OCI-LY7 (cell line): ENCODE results near the gene DLGAP1.

Experiments used
- EZH2phosphoT487 ChIP-seq: fragments of 200-600 bp; sonication (generic); IDR thresholded peaks from 2 replicates; pipeline ENCODE4 v1.6.1; 2018; ENCODE audit warnings: low read depth, borderline replicate concordance, mild to moderate bottlenecking, mixed run types, antibody characterized with exemption, low read length, moderate library complexity, mixed read lengths
- TF ChIP-seq, protein P1 (sequence below): fragments of 200-600 bp; sonication (generic); conservative IDR thresholded peaks from 2 replicates; pipeline ENCODE4 v1.5.1; 2014; ENCODE audit warnings: mild to moderate bottlenecking, antibody characterized with exemption, low read length, moderate library complexity, mixed read lengths

DNA sequence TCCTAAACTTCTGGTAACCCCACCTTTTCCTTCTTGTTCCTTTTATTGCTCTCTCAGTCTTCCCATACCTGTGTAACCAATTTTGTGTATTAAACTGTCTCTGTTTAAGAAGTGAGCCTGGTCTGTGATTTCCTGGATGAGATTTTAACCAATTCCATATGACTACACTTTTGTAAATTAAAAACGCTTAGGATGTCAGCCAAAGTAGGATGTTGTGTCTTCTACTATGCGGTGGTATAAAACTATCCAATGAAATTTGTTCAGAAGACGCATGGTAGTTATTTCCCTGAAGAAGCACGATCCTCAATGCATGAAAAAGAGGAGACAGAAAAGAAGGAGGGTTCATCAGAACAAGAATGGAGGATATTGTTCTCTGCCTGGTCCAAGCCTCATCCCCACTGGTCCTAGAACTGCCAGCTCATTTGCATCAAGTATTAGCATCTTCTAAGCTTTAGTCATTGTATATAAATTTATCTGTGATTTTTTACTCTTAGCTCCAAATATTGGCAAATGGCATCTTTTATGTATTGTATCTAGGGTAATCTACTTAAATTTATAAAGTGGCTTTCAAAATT lies 877.7 kb downstream of the DLGAP1 start:
- TF ChIP-seq, protein P1, sequence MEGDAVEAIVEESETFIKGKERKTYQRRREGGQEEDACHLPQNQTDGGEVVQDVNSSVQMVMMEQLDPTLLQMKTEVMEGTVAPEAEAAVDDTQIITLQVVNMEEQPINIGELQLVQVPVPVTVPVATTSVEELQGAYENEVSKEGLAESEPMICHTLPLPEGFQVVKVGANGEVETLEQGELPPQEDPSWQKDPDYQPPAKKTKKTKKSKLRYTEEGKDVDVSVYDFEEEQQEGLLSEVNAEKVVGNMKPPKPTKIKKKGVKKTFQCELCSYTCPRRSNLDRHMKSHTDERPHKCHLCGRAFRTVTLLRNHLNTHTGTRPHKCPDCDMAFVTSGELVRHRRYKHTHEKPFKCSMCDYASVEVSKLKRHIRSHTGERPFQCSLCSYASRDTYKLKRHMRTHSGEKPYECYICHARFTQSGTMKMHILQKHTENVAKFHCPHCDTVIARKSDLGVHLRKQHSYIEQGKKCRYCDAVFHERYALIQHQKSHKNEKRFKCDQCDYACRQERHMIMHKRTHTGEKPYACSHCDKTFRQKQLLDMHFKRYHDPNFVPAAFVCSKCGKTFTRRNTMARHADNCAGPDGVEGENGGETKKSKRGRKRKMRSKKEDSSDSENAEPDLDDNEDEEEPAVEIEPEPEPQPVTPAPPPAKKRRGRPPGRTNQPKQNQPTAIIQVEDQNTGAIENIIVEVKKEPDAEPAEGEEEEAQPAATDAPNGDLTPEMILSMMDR: no peak
- TF ChIP-seq EZH2phosphoT487: no peak
